HEK293T (cell line): ENCODE results near the gene DHX8.

ENCODE experiments used
- HDGF ChIP-seq: fragments of 450-650 bp; IDR thresholded peaks from 2 replicates; pipeline ENCODE4 v1.6.1; 2017; ENCODE audit warnings: antibody characterized with exemption, borderline replicate concordance
- SP1 ChIP-seq: fragments of 450-650 bp; IDR thresholded peaks from 2 replicates; pipeline ENCODE4 v1.6.1; 2017
- TARDBP ChIP-seq: fragments of 450-650 bp; IDR thresholded peaks from 2 replicates; pipeline ENCODE4 v1.6.1; 2016
- TF ChIP-seq, protein P1 (sequence below): fragments of 450-650 bp; IDR thresholded peaks from 2 replicates; pipeline ENCODE4 v1.6.1; 2016

DNA sequence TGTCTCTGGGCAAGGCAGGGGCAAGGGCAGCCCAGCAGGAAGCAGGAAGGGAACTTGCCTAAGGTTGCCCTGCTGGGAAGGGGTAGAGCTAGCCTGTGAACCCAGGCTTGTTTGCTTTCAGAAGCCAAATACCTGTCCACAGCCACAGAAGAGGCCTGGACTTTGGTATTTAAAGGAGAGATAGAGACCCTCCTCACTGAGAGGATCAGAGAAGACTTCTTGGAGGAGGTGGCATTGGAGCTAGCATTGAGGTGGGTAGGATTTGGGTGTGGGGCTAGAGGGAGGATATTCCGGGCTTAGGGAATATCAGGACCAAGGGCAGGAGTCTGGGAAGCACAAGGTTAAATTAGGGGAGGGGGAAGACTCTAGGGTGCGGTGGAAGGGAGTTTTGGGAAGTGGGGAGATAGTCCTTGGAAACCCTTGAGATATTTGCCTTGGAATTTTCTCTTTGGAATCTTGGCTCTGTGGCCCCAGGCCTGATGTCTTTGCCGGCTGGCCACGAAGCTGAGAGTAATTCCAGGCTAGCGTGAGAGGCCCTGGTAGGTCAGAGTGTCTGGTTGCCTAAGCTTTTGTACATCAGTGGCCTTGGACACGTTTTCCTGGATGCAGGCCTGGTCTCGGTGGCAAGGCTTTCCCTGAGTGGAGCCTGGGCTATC, 75.5 kb downstream of the DHX8 start:
- TF ChIP-seq SP1 (no peak), TARDBP (no peak), HDGF (no peak)
- TF ChIP-seq, protein P1, sequence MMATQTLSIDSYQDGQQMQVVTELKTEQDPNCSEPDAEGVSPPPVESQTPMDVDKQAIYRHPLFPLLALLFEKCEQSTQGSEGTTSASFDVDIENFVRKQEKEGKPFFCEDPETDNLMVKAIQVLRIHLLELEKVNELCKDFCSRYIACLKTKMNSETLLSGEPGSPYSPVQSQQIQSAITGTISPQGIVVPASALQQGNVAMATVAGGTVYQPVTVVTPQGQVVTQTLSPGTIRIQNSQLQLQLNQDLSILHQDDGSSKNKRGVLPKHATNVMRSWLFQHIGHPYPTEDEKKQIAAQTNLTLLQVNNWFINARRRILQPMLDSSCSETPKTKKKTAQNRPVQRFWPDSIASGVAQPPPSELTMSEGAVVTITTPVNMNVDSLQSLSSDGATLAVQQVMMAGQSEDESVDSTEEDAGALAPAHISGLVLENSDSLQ, result no peak
